HEK293 (cell line): ENCODE data around the gene ACCSL.

Experiments
- CTCF ChIA-PET: fragments of 350-600 bp; formaldehyde crosslinking; extraction: SDS; loops from one replicate; lab custom pipeline; 2021; ENCODE audit warnings: antibody characterized with exemption; lab: Yijun Ruan, JAX
- POLR2A ChIA-PET: fragments of 300-600 bp; formaldehyde crosslinking; extraction: SDS; loops from one replicate; lab custom pipeline; 2020; ENCODE audit warnings: antibody characterized with exemption, inconsistent platforms; lab: Yijun Ruan, JAX
- H3K27ac ChIP-seq: fragments of 200-500 bp; sonication (Bioruptor generic); 2 replicates; pipeline ENCODE4 v1.5.1; 2014; ENCODE audit warnings: low read depth, low read length, control low read depth, inconsistent platforms; ENCODE audit errors: extremely low read depth
- H3K36me3 ChIP-seq, 2 experiments: fragments of 200-500 bp in 1 of 2; sonication (Bioruptor generic) in 1 of 2; 1 replicate in 1 of 2; 2 replicates in 1 of 2; pipeline ENCODE4 v1.5.1; 2014 to 2017; ENCODE audit warnings: inconsistent platforms in 2 of 2, low read length in 2 of 2; ENCODE audit not compliant: control insufficient read depth in 2 of 2, insufficient read depth in 1 of 2
- H3K4me1 ChIP-seq: fragments of 200-500 bp; sonication (Bioruptor generic); 2 replicates; pipeline ENCODE4 v1.5.1; 2014; ENCODE audit warnings: mild to moderate bottlenecking, low read length, inconsistent platforms; ENCODE audit not compliant: control insufficient read depth, insufficient read depth
- H3K4me3 ChIP-seq: 2 replicates; pipeline ENCODE4 v1.5.1; 2011; ENCODE audit warnings: low read depth, mild to moderate bottlenecking, control low read depth, low read length, moderate library complexity
- H3K9me3 ChIP-seq: fragments of 200-500 bp; sonication (Bioruptor generic); 2 replicates; pipeline ENCODE4 v1.5.1; 2014; ENCODE audit warnings: low read depth, low read length, inconsistent platforms; ENCODE audit not compliant: control insufficient read depth, insufficient read depth
- PATZ1 ChIP-seq: fragments of 450-650 bp; formaldehyde crosslinking; IDR thresholded peaks from 2 replicates; pipeline ENCODE4 v1.5.1; 2016; ENCODE audit warnings: missing biosample characterization, missing genetic modification characterization
- SALL2 ChIP-seq: fragments of 450-650 bp; formaldehyde crosslinking; IDR thresholded peaks from 2 replicates; pipeline ENCODE4 v1.5.0; 2017; ENCODE audit warnings: missing biosample characterization, mild to moderate bottlenecking, missing genetic modification characterization, borderline replicate concordance
- SETDB1 ChIP-seq: IDR thresholded peaks from one replicate; pipeline ENCODE4 v1.6.1; 2017; ENCODE audit warnings: mild to moderate bottlenecking, low read length, moderate library complexity, mixed read lengths; ENCODE audit not compliant: insufficient read length
- TRIM28 ChIP-seq: IDR thresholded peaks from 2 replicates; pipeline ENCODE4 v1.6.1; 2011; ENCODE audit warnings: low read length, control low read depth, borderline replicate concordance
- YY1 ChIP-seq: fragments of 450-650 bp; formaldehyde crosslinking; IDR thresholded peaks from 2 replicates; pipeline ENCODE4 v1.5.1; 2018; ENCODE audit warnings: missing biosample characterization, missing genetic modification characterization
- ZNF174 ChIP-seq: fragments of 450-650 bp; formaldehyde crosslinking; IDR thresholded peaks from 2 replicates; pipeline ENCODE4 v1.5.0; 2017; ENCODE audit warnings: missing biosample characterization, mild to moderate bottlenecking, missing genetic modification characterization
- ZNF214 ChIP-seq: fragments of 450-650 bp; formaldehyde crosslinking; IDR thresholded peaks from 2 replicates; pipeline ENCODE4 v1.5.1; 2017; ENCODE audit warnings: missing biosample characterization, mild to moderate bottlenecking, missing genetic modification characterization, borderline replicate concordance
- ZNF248 ChIP-seq: fragments of 450-650 bp; formaldehyde crosslinking; IDR thresholded peaks from 2 replicates; pipeline ENCODE4 v1.5.1; 2017; ENCODE audit warnings: missing biosample characterization, missing genetic modification characterization
- ZNF394 ChIP-seq: fragments of 450-650 bp; formaldehyde crosslinking; IDR thresholded peaks from 2 replicates; pipeline ENCODE4 v1.5.1; 2016; ENCODE audit warnings: missing biosample characterization, missing genetic modification characterization, mild to moderate bottlenecking, moderate library complexity, borderline replicate concordance
- ZNF416 ChIP-seq: fragments of 450-650 bp; formaldehyde crosslinking; IDR thresholded peaks from 2 replicates; pipeline ENCODE4 v1.5.1; 2016; ENCODE audit warnings: missing biosample characterization, missing genetic modification characterization
- ZNF423 ChIP-seq: fragments of 450-650 bp; formaldehyde crosslinking; IDR thresholded peaks from 2 replicates; pipeline ENCODE4 v1.5.1; 2016; ENCODE audit warnings: missing biosample characterization, missing genetic modification characterization
- ZNF426 ChIP-seq: fragments of 450-650 bp; formaldehyde crosslinking; IDR thresholded peaks from 2 replicates; pipeline ENCODE4 v1.5.1; 2017; ENCODE audit warnings: missing biosample characterization, missing genetic modification characterization, mild to moderate bottlenecking, inconsistent platforms, moderate library complexity
- ZNF433 ChIP-seq: fragments of 450-650 bp; formaldehyde crosslinking; IDR thresholded peaks from 2 replicates; pipeline ENCODE4 v1.5.1; 2016; ENCODE audit warnings: missing biosample characterization, missing genetic modification characterization, low read depth
- TF ChIP-seq, protein P1 (sequence below): fragments of 450-650 bp; formaldehyde crosslinking; IDR thresholded peaks from 2 replicates; pipeline ENCODE4 v1.5.1; 2016; ENCODE audit warnings: missing biosample characterization, missing genetic modification characterization
- TF ChIP-seq, protein P2 (sequence below): fragments of 450-650 bp; formaldehyde crosslinking; IDR thresholded peaks from 2 replicates; pipeline ENCODE4 v1.5.1; 2016; ENCODE audit warnings: missing biosample characterization, missing genetic modification characterization
- TF ChIP-seq, protein P3 (sequence below): fragments of 450-650 bp; formaldehyde crosslinking; IDR thresholded peaks from 2 replicates; pipeline ENCODE4 v1.5.1; 2017; ENCODE audit warnings: missing biosample characterization, missing genetic modification characterization

Gene ACCSL

GRCh38 chr11:44025727-44026126, 22.1 kb upstream of the ACCSL start (continued):
- no peak for TF ChIP-seq ZNF423
- TF ChIP-seq ZNF416: no peak
- peak; percentile 69; the same call in 1 of the 2 replicates for TF ChIP-seq TRIM28
- TF ChIP-seq PATZ1 (tag by site-specific recombination): no peak
- TF ChIP-seq, protein P1, sequence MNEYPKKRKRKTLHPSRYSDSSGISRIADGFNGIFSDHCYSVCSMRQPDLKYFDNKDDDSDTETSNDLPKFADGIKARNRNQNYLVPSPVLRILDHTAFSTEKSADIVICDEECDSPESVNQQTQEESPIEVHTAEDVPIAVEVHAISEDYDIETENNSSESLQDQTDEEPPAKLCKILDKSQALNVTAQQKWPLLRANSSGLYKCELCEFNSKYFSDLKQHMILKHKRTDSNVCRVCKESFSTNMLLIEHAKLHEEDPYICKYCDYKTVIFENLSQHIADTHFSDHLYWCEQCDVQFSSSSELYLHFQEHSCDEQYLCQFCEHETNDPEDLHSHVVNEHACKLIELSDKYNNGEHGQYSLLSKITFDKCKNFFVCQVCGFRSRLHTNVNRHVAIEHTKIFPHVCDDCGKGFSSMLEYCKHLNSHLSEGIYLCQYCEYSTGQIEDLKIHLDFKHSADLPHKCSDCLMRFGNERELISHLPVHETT (tag by site-specific recombination): no peak
- TF ChIP-seq ZNF214 (tag by site-specific recombination): no peak
- no peak for TF ChIP-seq SALL2 (tag by site-specific recombination)
- TF ChIP-seq SETDB1: peak; percentile 60
- no peak for TF ChIP-seq ZNF174
- TF ChIP-seq YY1: no peak
- no peak for TF ChIP-seq ZNF394
- no peak for TF ChIP-seq ZNF248 (tag by site-specific recombination)
- TF ChIP-seq, all 188 proteins: peak for 2

DNA sequence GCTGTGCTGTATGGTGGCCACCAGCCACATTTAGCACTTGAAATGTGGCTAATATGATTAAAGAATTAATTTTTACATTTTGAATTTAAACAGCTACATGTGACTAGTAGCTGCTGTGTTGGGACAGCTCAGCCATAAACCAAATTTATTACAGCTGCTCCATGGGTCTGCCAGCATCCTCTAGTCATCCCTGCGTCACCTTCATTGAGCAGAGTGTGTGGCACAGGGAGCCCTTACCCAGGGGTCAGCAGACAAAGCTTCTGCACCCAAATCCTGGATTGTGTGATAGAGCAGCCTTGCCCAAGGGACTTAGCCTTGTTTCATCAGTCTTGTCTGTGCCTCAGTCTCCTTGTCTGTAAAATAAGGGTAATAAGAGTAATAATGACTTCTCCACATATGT, 19.4 kb upstream of the ACCSL start:
- POLR2A ChIA-PET: no interaction called here
- TF ChIP-seq, protein P2, sequence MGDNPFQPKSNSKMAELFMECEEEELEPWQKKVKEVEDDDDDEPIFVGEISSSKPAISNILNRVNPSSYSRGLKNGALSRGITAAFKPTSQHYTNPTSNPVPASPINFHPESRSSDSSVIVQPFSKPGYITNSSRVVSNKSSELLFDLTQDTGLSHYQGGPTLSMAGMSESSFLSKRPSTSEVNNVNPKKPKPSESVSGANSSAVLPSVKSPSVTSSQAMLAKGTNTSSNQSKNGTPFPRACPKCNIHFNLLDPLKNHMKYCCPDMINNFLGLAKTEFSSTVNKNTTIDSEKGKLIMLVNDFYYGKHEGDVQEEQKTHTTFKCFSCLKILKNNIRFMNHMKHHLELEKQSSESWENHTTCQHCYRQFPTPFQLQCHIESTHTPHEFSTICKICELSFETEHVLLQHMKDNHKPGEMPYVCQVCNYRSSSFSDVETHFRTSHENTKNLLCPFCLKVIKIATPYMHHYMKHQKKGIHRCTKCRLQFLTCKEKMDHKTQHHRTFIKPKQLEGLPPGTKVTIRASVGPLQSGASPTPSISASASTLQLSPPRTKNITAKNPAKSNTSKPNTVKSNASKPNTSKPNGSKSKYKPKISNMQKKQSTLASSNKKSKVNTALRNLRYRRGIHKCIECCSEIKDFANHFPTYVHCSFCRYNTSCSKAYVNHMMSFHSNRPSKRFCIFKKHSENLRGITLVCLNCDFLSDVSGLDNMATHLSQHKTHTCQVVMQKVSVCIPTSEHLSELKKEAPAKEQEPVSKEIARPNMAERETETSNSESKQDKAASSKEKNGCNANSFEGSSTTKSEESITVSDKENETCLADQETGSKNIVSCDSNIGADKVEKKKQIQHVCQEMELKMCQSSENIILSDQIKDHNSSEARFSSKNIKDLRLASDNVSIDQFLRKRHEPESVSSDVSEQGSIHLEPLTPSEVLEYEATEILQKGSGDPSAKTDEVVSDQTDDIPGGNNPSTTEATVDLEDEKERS (tag by site-specific recombination): no peak
- TF ChIP-seq, protein P3, sequence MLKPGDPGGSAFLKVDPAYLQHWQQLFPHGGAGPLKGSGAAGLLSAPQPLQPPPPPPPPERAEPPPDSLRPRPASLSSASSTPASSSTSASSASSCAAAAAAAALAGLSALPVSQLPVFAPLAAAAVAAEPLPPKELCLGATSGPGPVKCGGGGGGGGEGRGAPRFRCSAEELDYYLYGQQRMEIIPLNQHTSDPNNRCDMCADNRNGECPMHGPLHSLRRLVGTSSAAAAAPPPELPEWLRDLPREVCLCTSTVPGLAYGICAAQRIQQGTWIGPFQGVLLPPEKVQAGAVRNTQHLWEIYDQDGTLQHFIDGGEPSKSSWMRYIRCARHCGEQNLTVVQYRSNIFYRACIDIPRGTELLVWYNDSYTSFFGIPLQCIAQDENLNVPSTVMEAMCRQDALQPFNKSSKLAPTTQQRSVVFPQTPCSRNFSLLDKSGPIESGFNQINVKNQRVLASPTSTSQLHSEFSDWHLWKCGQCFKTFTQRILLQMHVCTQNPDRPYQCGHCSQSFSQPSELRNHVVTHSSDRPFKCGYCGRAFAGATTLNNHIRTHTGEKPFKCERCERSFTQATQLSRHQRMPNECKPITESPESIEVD (tag by site-specific recombination): no peak
- no peak for TF ChIP-seq ZNF426 (tag by site-specific recombination)
- TF ChIP-seq ZNF433 (tag by site-specific recombination): no peak
- TF ChIP-seq, all 188 proteins: peak for 0
- H3K27ac ChIP-seq: no peak overlapping the region
- H3K9me3 ChIP-seq: no peaks in the 10 kb centered on the region
- H3K4me1 ChIP-seq: no peaks in the 10 kb centered on the region
- H3K36me3 ChIP-seq: no peaks in the 10 kb centered on the region
- CTCF ChIA-PET: interaction anchor here (1.0 kb wide), 1 partner anchor 8 kb away, joined by 3 read pairs; no protein-coding TSS in a partner anchor
- no peak overlapping the region for H3K4me3 ChIP-seq
